HEK293 (cell line): ENCODE data around the gene TERC.

Experiments used
- CTCF ChIA-PET: fragments of 350-600 bp; formaldehyde crosslinking; extraction: SDS; loops from one replicate; lab custom pipeline; 2021; ENCODE audit warnings: antibody characterized with exemption; lab: Yijun Ruan, JAX
- POLR2A ChIA-PET: fragments of 300-600 bp; formaldehyde crosslinking; extraction: SDS; loops from one replicate; lab custom pipeline; 2020; ENCODE audit warnings: antibody characterized with exemption, inconsistent platforms; lab: Yijun Ruan, JAX
- H3K27ac ChIP-seq: fragments of 200-500 bp; sonication (Bioruptor generic); 2 replicates; pipeline ENCODE4 v1.5.1; 2014; ENCODE audit warnings: low read depth, low read length, control low read depth, inconsistent platforms; ENCODE audit errors: extremely low read depth
- H3K36me3 ChIP-seq, 2 experiments: fragments of 200-500 bp in 1 of 2; sonication (Bioruptor generic) in 1 of 2; 1 replicate in 1 of 2; 2 replicates in 1 of 2; pipeline ENCODE4 v1.5.1; 2014 to 2017; ENCODE audit warnings: inconsistent platforms in 2 of 2, low read length in 2 of 2; ENCODE audit not compliant: control insufficient read depth in 2 of 2, insufficient read depth in 1 of 2
- H3K4me1 ChIP-seq: fragments of 200-500 bp; sonication (Bioruptor generic); 2 replicates; pipeline ENCODE4 v1.5.1; 2014; ENCODE audit warnings: mild to moderate bottlenecking, low read length, inconsistent platforms; ENCODE audit not compliant: control insufficient read depth, insufficient read depth
- H3K4me3 ChIP-seq: 2 replicates; pipeline ENCODE4 v1.5.1; 2011; ENCODE audit warnings: low read depth, mild to moderate bottlenecking, control low read depth, low read length, moderate library complexity
- H3K9me3 ChIP-seq: fragments of 200-500 bp; sonication (Bioruptor generic); 2 replicates; pipeline ENCODE4 v1.5.1; 2014; ENCODE audit warnings: low read depth, low read length, inconsistent platforms; ENCODE audit not compliant: control insufficient read depth, insufficient read depth
- GLIS1 ChIP-seq: fragments of 450-650 bp; formaldehyde crosslinking; IDR thresholded peaks from 2 replicates; pipeline ENCODE4 v1.5.1; 2016; ENCODE audit warnings: missing biosample characterization, missing genetic modification characterization
- HOXC10 ChIP-seq: sonication (generic); formaldehyde crosslinking; IDR thresholded peaks from 2 replicates; pipeline ENCODE4 v1.8.1; 2023; ENCODE audit warnings: mild to moderate bottlenecking, missing genetic modification reagents
- HOXD13 ChIP-seq: sonication (generic); formaldehyde crosslinking; IDR thresholded peaks from 2 replicates; pipeline ENCODE4 v1.8.0; 2022; ENCODE audit warnings: missing genetic modification reagents, borderline replicate concordance
- KLF9 ChIP-seq: fragments of 450-650 bp; formaldehyde crosslinking; IDR thresholded peaks from 2 replicates; pipeline ENCODE4 v1.5.1; 2016; ENCODE audit warnings: missing biosample characterization, missing genetic modification characterization, low read depth
- ZNF121 ChIP-seq: fragments of 450-650 bp; formaldehyde crosslinking; IDR thresholded peaks from 2 replicates; pipeline ENCODE4 v1.5.1; 2016; ENCODE audit warnings: missing biosample characterization, missing genetic modification characterization
- ZNF426 ChIP-seq: fragments of 450-650 bp; formaldehyde crosslinking; IDR thresholded peaks from 2 replicates; pipeline ENCODE4 v1.5.1; 2017; ENCODE audit warnings: missing biosample characterization, missing genetic modification characterization, mild to moderate bottlenecking, inconsistent platforms, moderate library complexity
- ZNF501 ChIP-seq: fragments of 450-650 bp; formaldehyde crosslinking; IDR thresholded peaks from 2 replicates; pipeline ENCODE4 v1.5.1; 2016; ENCODE audit warnings: missing biosample characterization, missing genetic modification characterization
- ZNF544 ChIP-seq: fragments of 450-650 bp; formaldehyde crosslinking; IDR thresholded peaks from 2 replicates; pipeline ENCODE4 v1.5.0; 2017; ENCODE audit warnings: missing biosample characterization, missing genetic modification characterization
- ZNF555 ChIP-seq: fragments of 450-650 bp; formaldehyde crosslinking; conservative IDR thresholded peaks from 2 replicates; pipeline ENCODE4 v1.5.1; 2017; ENCODE audit warnings: missing biosample characterization, mild to moderate bottlenecking, missing genetic modification characterization, inconsistent platforms
- ZNF610 ChIP-seq: fragments of 450-650 bp; formaldehyde crosslinking; IDR thresholded peaks from 2 replicates; pipeline ENCODE4 v1.5.1; 2016; ENCODE audit warnings: missing biosample characterization, missing genetic modification characterization, borderline replicate concordance
- ZNF629 ChIP-seq: fragments of 450-650 bp; formaldehyde crosslinking; IDR thresholded peaks from 2 replicates; pipeline ENCODE4 v1.5.1; 2017; ENCODE audit warnings: missing biosample characterization, missing genetic modification characterization
- ZNF664 ChIP-seq: fragments of 450-650 bp; formaldehyde crosslinking; IDR thresholded peaks from 2 replicates; pipeline ENCODE4 v1.5.1; 2016; ENCODE audit warnings: missing biosample characterization, missing genetic modification characterization
- ZNF747 ChIP-seq: fragments of 450-650 bp; formaldehyde crosslinking; IDR thresholded peaks from 2 replicates; pipeline ENCODE4 v1.5.1; 2016; ENCODE audit warnings: missing biosample characterization, missing genetic modification characterization
- ZNF792 ChIP-seq: fragments of 450-650 bp; formaldehyde crosslinking; IDR thresholded peaks from 2 replicates; pipeline ENCODE4 v1.5.1; 2016; ENCODE audit warnings: missing biosample characterization, missing genetic modification characterization
- ZSCAN30 ChIP-seq: fragments of 450-650 bp; IDR thresholded peaks from 2 replicates; pipeline ENCODE4 v1.5.1; 2018; ENCODE audit warnings: missing biosample characterization, mild to moderate bottlenecking, missing genetic modification characterization, moderate library complexity
- ZXDB ChIP-seq: fragments of 450-650 bp; formaldehyde crosslinking; IDR thresholded peaks from 2 replicates; pipeline ENCODE4 v1.5.1; 2016; ENCODE audit warnings: missing biosample characterization, missing genetic modification characterization
- TF ChIP-seq, protein P1 (sequence below): fragments of 450-650 bp; formaldehyde crosslinking; IDR thresholded peaks from 2 replicates; pipeline ENCODE4 v1.5.1; 2017; ENCODE audit warnings: missing biosample characterization, missing genetic modification characterization
- TF ChIP-seq, protein P2 (sequence below): IDR thresholded peaks from 2 replicates; pipeline ENCODE4 v1.6.1; 2011; ENCODE audit warnings: mild to moderate bottlenecking, low read depth, low read length, borderline replicate concordance
- TF ChIP-seq, protein P3 (sequence below): fragments of 450-650 bp; formaldehyde crosslinking; IDR thresholded peaks from 2 replicates; pipeline ENCODE4 v1.5.1; 2016; ENCODE audit warnings: missing biosample characterization, missing genetic modification characterization
- TF ChIP-seq, protein P4 (sequence below): fragments of 450-650 bp; formaldehyde crosslinking; IDR thresholded peaks from 2 replicates; pipeline ENCODE4 v1.5.1; 2016; ENCODE audit warnings: missing biosample characterization, missing genetic modification characterization
- TF ChIP-seq, protein P5 (sequence below): fragments of 450-650 bp; formaldehyde crosslinking; IDR thresholded peaks from 2 replicates; pipeline ENCODE4 v1.5.1; 2016; ENCODE audit warnings: missing biosample characterization, missing genetic modification characterization

Gene TERC

DNA sequence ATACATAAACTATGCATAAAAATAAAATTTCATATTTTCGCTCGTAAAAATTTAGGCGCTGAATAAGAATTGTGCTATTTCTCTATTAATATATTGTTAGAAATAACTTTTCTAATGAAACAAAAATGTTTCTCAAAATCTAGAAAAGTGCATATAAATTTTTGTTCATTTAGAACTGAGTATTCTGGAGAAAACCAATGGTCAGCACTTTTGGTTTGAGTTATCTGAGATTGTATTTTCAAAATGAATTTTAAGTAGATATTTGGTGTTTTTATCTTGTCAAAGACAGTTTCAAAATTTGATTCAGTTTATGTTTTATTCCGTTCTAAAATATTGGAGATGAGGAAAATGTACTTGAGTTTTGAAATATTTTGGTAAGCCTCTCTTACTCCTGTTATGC lies 22.3 kb upstream of the TERC start (continued):
- TF ChIP-seq ZNF426 (tag by site-specific recombination) = no peak
- TF ChIP-seq ZNF610 = no peak
- TF ChIP-seq GLIS1 (tag by site-specific recombination) = no peak

DNA sequence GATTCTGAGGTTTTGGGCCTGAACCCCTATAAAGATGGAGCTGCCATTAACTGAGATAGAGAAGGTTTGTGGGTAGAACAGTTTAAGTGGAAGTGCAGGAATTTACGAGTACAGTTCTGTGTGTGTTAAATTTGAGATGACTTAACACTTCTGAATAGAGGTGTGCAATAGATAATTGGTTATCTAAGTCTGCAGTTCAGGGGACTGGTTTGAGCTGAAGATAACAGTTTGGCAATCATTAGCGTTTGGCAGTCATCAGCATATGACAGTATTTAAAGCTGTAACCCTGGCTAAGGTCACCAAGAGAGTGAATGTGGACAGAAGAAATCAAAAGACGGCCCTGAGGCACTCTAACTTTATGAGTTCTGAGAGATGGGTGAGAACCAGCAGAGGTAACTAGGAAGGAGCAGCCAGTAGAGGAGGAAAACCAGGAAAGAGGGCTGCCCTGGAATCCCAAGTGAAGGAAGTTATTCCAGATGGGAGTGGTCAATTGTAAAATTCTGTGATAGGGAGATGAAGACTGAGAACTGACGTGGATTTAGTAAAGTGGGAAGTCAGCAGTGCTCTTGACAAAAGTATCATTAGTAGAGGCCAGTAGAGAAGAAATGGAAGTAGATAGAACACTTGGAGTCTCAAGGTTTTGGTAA lies 16.5 kb upstream of the TERC start:
- peaks cover 40 to 90% of the 10 kb centered on the region in 2 experiments for H3K36me3 ChIP-seq
- no peaks in the 10 kb centered on the region for H3K4me1 ChIP-seq
- CTCF ChIA-PET = no interaction called here
- POLR2A ChIA-PET = no interaction called here
- no peaks in the 10 kb centered on the region for H3K9me3 ChIP-seq
- H3K4me3 ChIP-seq = no peak overlapping the region
- H3K27ac ChIP-seq = no peak overlapping the region
- TF ChIP-seq ZNF664 (tag by site-specific recombination) (peak; percentile 20; the same call in 1 of the 2 replicates), ZNF544 (tag by site-specific recombination) (no peak)

DNA sequence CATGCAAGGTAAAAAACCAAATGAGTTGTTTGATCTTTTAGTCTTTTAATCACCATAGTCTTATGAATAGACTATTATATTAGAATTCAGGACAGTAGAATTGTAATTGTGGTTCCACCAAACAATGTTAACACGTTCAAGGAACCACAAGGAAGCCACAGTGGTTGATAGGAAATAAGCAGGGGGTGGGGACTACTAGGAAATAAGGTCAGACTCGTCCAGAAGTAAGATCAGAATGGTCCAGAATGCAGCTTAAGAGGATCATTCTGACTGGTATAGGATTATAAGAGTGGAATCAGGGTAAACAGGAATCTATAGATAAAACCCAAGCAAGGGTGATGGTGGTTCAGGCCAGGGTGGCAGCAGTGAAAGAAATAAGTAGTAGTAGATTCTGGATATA lies 15.9 kb upstream of the TERC start:
- TF ChIP-seq ZNF792 (no peak), HOXD13 (CRISPR knock-in tag) (no peak), ZXDB (tag by site-specific recombination) (no peak)
- TF ChIP-seq, protein P1, sequence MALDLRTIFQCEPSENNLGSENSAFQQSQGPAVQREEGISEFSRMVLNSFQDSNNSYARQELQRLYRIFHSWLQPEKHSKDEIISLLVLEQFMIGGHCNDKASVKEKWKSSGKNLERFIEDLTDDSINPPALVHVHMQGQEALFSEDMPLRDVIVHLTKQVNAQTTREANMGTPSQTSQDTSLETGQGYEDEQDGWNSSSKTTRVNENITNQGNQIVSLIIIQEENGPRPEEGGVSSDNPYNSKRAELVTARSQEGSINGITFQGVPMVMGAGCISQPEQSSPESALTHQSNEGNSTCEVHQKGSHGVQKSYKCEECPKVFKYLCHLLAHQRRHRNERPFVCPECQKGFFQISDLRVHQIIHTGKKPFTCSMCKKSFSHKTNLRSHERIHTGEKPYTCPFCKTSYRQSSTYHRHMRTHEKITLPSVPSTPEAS (tag by site-specific recombination) = no peak
- ChIA-PET POLR2A (no interaction called here), CTCF (no interaction called here)
- H3K36me3 ChIP-seq = peaks cover 40 to 90% of the 10 kb centered on the region in 2 experiments
- H3K4me1 ChIP-seq = no peaks in the 10 kb centered on the region
- no peak overlapping the region for H3K27ac ChIP-seq
- no peaks in the 10 kb centered on the region for H3K9me3 ChIP-seq
- no peak overlapping the region for H3K4me3 ChIP-seq

DNA sequence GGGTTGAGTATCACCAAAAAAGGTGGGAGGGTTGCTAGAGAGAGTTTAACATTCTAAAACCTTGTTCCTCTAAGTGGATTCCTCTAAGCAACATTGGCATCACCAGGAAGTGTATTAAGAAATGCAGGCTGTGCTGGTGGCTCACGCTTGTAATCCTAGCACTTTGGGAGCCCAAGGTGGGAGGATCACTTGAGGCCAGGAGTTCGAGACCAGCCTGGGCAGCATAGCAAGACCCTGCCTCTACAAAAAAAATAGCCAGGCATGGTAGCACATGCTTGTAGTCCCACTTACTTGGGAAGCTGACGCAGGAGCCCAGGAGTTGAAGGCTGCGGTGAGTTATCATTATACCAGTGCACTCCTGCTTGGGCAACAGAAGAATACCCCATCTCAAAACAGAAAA lies 13.0 kb upstream of the TERC start:
- no peaks in the 10 kb centered on the region for H3K9me3 ChIP-seq
- no peak overlapping the region for H3K27ac ChIP-seq
- peak; percentile 64; the same call in 1 of the 2 replicates for TF ChIP-seq ZNF121 (tag by site-specific recombination)
- TF ChIP-seq, protein P2, sequence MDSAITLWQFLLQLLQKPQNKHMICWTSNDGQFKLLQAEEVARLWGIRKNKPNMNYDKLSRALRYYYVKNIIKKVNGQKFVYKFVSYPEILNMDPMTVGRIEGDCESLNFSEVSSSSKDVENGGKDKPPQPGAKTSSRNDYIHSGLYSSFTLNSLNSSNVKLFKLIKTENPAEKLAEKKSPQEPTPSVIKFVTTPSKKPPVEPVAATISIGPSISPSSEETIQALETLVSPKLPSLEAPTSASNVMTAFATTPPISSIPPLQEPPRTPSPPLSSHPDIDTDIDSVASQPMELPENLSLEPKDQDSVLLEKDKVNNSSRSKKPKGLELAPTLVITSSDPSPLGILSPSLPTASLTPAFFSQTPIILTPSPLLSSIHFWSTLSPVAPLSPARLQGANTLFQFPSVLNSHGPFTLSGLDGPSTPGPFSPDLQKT = no peak
- ChIA-PET POLR2A (no interaction called here), CTCF (interaction anchor here (0.5 to 0.6 kb wide), 2 partner anchors 361 to 1614 kb away, joined by 3 read pairs; no protein-coding TSS in a partner anchor)
- H3K4me1 ChIP-seq = no peaks in the 10 kb centered on the region
- no peak overlapping the region for H3K4me3 ChIP-seq
- peaks cover 25 to 83% of the 10 kb centered on the region in 2 experiments for H3K36me3 ChIP-seq

DNA sequence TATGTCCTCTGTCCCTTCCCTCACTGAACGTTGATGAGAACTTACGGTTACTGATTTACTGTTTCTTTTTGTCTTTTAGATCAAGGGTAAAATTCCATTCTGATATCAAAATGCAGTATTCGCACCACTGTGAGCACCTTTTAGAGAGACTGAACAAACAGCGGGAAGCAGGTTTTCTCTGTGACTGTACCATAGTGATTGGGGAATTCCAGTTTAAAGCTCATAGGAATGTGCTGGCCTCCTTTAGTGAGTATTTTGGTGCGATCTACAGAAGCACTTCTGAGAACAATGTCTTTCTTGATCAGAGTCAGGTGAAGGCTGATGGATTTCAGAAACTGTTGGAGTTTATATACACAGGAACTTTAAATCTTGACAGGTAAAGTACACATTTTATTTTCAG lies 9.3 kb upstream of the TERC start:
- H3K4me1 ChIP-seq = no peaks in the 10 kb centered on the region
- CTCF ChIA-PET = interaction anchor here (0.6 kb wide), 1 partner anchor 704 kb away, joined by 4 read pairs; no protein-coding TSS in a partner anchor
- H3K27ac ChIP-seq = no peak overlapping the region
- POLR2A ChIA-PET = interaction anchor here (2.6 kb wide), 1 partner anchor 38 kb away, joined by 6 read pairs; the partner anchor contains the start of genes LRRC34 and LRRIQ4
- H3K4me3 ChIP-seq = peak overlapping the region; percentile 93
- peaks cover 3 to 48% of the 10 kb centered on the region in 2 experiments for H3K36me3 ChIP-seq
- no peaks in the 10 kb centered on the region for H3K9me3 ChIP-seq
- TF ChIP-seq HOXC10 (CRISPR knock-in tag) = no peak
- TF ChIP-seq, protein P3, sequence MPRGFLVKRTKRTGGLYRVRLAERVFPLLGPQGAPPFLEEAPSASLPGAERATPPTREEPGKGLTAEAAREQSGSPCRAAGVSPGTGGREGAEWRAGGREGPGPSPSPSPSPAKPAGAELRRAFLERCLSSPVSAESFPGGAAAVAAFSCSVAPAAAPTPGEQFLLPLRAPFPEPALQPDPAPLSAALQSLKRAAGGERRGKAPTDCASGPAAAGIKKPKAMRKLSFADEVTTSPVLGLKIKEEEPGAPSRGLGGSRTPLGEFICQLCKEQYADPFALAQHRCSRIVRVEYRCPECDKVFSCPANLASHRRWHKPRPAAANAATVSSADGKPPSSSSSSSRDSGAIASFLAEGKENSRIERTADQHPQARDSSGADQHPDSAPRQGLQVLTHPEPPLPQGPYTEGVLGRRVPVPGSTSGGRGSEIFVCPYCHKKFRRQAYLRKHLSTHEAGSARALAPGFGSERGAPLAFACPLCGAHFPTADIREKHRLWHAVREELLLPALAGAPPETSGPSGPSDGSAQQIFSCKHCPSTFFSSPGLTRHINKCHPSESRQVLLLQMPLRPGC (tag by site-specific recombination) = no peak
- TF ChIP-seq ZNF555 = no peak
- no peak for TF ChIP-seq ZNF501 (tag by site-specific recombination)
- TF ChIP-seq, protein P4, sequence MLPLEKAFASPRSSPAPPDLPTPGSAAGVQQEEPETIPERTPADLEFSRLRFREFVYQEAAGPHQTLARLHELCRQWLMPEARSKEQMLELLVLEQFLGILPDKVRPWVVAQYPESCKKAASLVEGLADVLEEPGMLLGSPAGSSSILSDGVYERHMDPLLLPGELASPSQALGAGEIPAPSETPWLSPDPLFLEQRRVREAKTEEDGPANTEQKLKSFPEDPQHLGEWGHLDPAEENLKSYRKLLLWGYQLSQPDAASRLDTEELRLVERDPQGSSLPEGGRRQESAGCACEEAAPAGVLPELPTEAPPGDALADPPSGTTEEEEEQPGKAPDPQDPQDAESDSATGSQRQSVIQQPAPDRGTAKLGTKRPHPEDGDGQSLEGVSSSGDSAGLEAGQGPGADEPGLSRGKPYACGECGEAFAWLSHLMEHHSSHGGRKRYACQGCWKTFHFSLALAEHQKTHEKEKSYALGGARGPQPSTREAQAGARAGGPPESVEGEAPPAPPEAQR (tag by site-specific recombination) = no peak
- no peak for TF ChIP-seq ZSCAN30 (tag by site-specific recombination)
- TF ChIP-seq ZNF747 (tag by site-specific recombination) = no peak
- TF ChIP-seq, protein P5, sequence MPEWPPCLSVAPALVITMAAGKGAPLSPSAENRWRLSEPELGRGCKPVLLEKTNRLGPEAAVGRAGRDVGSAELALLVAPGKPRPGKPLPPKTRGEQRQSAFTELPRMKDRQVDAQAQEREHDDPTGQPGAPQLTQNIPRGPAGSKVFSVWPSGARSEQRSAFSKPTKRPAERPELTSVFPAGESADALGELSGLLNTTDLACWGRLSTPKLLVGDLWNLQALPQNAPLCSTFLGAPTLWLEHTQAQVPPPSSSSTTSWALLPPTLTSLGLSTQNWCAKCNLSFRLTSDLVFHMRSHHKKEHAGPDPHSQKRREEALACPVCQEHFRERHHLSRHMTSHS (tag by site-specific recombination) = no peak
- TF ChIP-seq KLF9 (tag by site-specific recombination) = no peak
- TF ChIP-seq ZNF629 = no peak
